ENCODE results near the gene MTCH1. TPM values are rescaled to one million over a fixed set of nuclear protein-coding genes. Genes with fewer than 3 reads are reported as not detected.

MTCH1 gene, protein sequence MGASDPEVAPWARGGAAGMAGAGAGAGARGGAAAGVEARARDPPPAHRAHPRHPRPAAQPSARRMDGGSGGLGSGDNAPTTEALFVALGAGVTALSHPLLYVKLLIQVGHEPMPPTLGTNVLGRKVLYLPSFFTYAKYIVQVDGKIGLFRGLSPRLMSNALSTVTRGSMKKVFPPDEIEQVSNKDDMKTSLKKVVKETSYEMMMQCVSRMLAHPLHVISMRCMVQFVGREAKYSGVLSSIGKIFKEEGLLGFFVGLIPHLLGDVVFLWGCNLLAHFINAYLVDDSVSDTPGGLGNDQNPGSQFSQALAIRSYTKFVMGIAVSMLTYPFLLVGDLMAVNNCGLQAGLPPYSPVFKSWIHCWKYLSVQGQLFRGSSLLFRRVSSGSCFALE
- 123 to 139 TPM (median 132 TPM) in 5 replicates for total RNA-seq (2022; extraction: Qiagen RNA extraction; ENCODE audit: low read depth)

DNA sequence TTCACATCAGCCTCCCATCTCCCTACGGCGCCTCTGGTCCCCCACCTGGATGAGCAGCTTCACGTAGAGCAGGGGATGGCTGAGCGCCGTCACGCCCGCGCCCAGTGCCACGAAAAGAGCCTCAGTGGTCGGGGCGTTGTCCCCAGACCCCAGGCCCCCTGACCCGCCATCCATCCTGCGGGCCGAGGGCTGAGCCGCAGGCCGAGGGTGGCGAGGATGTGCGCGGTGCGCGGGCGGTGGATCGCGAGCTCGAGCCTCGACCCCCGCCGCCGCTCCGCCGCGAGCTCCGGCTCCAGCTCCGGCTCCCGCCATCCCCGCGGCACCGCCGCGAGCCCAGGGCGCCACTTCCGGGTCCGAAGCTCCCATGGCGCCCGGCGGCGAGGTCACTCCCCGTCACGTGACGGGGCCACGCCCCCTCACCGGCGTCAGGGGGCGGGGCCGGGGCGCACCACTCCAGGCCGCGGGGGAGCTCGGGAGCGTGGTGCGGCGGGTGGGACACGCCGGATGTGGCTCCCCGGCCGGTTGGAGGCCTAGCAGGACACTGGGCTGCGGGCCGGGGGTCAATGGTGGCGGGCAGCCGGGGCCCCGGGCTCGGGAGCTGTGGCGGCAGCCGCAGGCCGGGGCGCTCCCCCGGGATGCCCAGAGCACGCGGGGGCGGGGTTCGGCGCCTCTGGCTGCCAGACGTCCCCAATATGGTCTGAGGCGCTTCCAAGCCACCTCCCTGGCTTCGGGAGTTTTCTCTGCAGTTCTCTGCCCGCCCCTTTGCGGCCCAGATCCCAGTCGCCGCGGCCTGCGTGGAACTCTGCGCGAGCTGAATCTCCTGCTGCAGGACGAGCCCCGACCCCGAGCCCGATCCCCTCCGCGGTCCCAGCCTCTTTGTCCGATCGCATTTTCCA, at the start of gene MTCH1:
MTCH1 (minus strand) TSS at position 389 of the 896 bp plus-strand sequence; CDS start at position 366, 23 bp downstream.

DNA sequence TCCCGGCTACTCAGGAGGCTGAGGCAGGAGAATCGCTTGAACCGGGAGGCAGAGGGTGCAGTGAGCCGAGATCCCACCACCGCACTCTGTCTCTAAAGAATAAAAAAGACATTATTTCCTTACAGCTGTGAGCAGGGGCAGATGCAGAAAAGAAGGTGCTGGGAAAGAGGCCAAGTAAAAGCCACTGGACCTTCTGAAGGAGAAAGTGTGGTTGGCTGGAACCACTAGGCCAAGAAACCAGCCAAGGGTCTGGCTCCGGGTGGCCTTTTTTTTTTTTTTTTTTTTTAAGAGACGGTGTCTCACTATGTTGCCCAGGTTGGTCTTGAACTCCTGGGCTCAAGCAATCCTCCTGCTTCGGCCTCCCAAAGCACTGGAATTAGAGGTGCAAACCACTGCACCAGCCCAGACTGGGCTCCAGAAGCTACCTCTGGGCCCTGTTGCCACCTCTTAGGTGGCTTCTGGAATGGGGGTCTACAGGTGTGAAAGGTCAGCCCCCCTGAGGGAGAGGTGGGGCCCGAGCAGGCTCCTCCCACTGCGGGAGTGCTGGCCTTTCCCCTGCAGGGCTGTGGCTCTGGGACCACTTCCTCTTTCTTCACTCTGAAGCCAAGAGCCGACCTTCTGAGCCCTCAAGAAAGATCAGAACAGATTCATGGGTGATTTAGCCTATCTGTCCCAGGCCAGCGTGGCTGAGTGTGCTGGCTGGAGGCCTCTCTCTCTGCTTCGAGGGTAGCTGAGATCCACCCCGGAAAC, 19.2 kb upstream of the MTCH1 start, which contains the start of gene FGD2:
FGD2 (plus strand) TSS at position 595 of the 750 bp plus-strand sequence. CDS start 163 bp downstream, outside the sequence.

DNA sequence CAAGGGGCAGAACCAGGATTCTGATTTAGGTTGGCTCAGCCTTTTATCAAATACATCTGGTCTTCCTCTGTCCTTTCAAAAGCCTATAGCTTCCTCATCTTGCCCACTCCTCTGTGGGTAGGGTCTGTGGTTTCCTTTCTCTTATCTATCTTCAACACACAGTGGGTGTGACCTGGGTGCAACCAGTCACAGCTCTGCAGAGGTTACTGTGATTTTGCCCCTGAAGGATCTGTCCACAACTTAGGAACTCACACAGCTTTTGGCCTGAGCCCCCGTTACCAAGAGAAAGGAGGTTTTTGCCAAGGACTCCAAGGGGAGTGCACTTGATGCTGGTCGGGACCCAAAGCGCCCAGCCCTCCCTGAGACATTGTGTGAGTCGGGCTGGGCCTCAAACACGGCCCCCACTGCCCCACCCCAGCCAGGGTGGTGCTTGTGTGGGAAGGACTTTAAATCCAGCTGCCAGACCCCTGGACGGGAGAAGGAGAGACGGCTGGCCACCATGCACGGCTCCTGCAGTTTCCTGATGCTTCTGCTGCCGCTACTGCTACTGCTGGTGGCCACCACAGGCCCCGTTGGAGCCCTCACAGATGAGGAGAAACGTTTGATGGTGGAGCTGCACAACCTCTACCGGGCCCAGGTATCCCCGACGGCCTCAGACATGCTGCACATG, 31.6 kb downstream of the MTCH1 start, which contains the start of gene PI16:
PI16 (plus strand) TSS at position 477 of the 670 bp plus-strand sequence; CDS start at position 500, 23 bp downstream.

Other genes with a start within 250 kb of the MTCH1 start
- gene CPNE5, start 146.8 kb downstream of the MTCH1 start, total RNA-seq (2022; extraction: Qiagen RNA extraction; ENCODE audit: low read depth) = 0.06 to 0.15 TPM (median 0.11 TPM) in 5 replicates
- 44.9 to 48.6 TPM (median 45.8 TPM) in 5 replicates for gene PPIL1, start 111.4 kb downstream of the MTCH1 start, total RNA-seq (2022; extraction: Qiagen RNA extraction; ENCODE audit: low read depth)
- gene C6orf89, start 100.2 kb downstream of the MTCH1 start, total RNA-seq (2022; extraction: Qiagen RNA extraction; ENCODE audit: low read depth) = 15.5 to 20.5 TPM (median 18.5 TPM) in 5 replicates
- not detected in 5 replicates for gene PI16, start 31.5 kb downstream of the MTCH1 start, total RNA-seq (2022; extraction: Qiagen RNA extraction; ENCODE audit: low read depth)
- not detected in 5 replicates for gene FGD2, start 19.5 kb upstream of the MTCH1 start, total RNA-seq (2022; extraction: Qiagen RNA extraction; ENCODE audit: low read depth)
- gene PIM1, start 184.0 kb upstream of the MTCH1 start, total RNA-seq (2022; extraction: Qiagen RNA extraction; ENCODE audit: low read depth) = 13.8 to 23.7 TPM (median 22.9 TPM) in 5 replicates

All from A549 treated with DMSO at 1 μM for 4 hours (cell line).